ENCODE measurements around the gene MRPL40. TPM values are rescaled to one million over a fixed set of nuclear protein-coding genes. Genes with fewer than 3 reads are reported as not detected.

MRPL40 gene
- total RNA-seq, 1 experiment from 2014 or later = 40.1 TPM

- H4K20me1 ChIP-seq (ENCODE audit: insufficient read depth) = no peaks in the 10 kb centered on the region
- H3K36me3 ChIP-seq (ENCODE audit: control insufficient read depth in 1 of 2, insufficient read depth in 2 of 2, low read length in 2 of 2) = peaks cover 31 to 34% of the 10 kb centered on the region in 2 experiments; a peak in 3 of 4 replicates
- ChIA-PET CTCF (no interaction called here), POLR2A (no interaction called here), RAD21 (ENCODE audit: low non-redundant PET in 1 of 2, low total read pairs in 2 of 2, uncharacterized antibody in 2 of 2, unreplicated experiment in 2 of 2) (interaction anchor here in 1 of 2 experiments (0.7 kb wide), 1 partner anchor 9 kb away, joined by 3 read pairs; no protein-coding TSS in a partner anchor)
- H3K4me2 ChIP-seq (ENCODE audit: low read length) = no peak overlapping the region
- no peak overlapping the region for H2AFZ ChIP-seq (ENCODE audit: low read depth, low read length, poor library complexity, severe bottlenecking)
- H3K4me3 ChIP-seq (replicated peaks in 1 of 2; ENCODE audit: low read depth in 1 of 2, low read length in 2 of 2) = no peak overlapping the region
- H3K9me2 ChIP-seq (ENCODE audit: insufficient read depth) = no peaks in the 10 kb centered on the region
- no peak for TF ChIP-seq SRF (IDR thresholded peaks at IDR 0.05; ENCODE audit: low read depth)
- no peak for TF ChIP-seq POLR2A (IDR thresholded peaks at IDR 0.05; ENCODE audit: borderline replicate concordance, extremely low read depth, insufficient read depth, insufficient read length)
- TF ChIP-seq CBX3 (IDR thresholded peaks at IDR 0.05; ENCODE audit: low read depth) = no peak
- TF ChIP-seq EZH2 (IDR thresholded peaks at IDR 0.05) = no peak
- TF ChIP-seq SIN3A (IDR thresholded peaks at IDR 0.05; ENCODE audit: low read depth) = no peak
- TF ChIP-seq JUND (IDR thresholded peaks at IDR 0.05) = no peak
- TF ChIP-seq CEBPB (IDR thresholded peaks at IDR 0.05; ENCODE audit: low read depth) = no peak
- TF ChIP-seq RAD21 (IDR thresholded peaks at IDR 0.05; ENCODE audit: low read depth) = no peak
- TF ChIP-seq YY1 (IDR thresholded peaks at IDR 0.05; ENCODE audit: extremely low read depth, insufficient replicate concordance, low read depth, low read length) = no peak
- no peak for TF ChIP-seq REST (IDR thresholded peaks at IDR 0.05; ENCODE audit: low read depth)
- BruUV-seq (replicated peaks) = no TSS peak
- no peaks in the 10 kb centered on the region for H3K79me2 ChIP-seq (ENCODE audit: insufficient read depth, low read length)
- intact Hi-C loops (cut with micrococcal nuclease) = no loop called here
- H3K27me3 ChIP-seq (ENCODE audit: insufficient read depth, low read length) = no peaks in the 10 kb centered on the region
- DNase-seq (ENCODE audit: low read depth, low spot score) (no peak), ATAC-seq (no peak)
- no peak overlapping the region for H3K27ac ChIP-seq (ENCODE audit: low read depth, low read length)
- no peaks in the 10 kb centered on the region for H3K9me3 ChIP-seq (ENCODE audit: control insufficient read depth in 1 of 2, insufficient read depth in 1 of 2, low read depth in 1 of 2, low read length in 2 of 2)
- H3K9ac ChIP-seq (ENCODE audit: low read length) = no peak overlapping the region
- peaks cover 0 to 10% of the 10 kb centered on the region in 2 experiments; a peak in 2 of 4 replicates for H3K4me1 ChIP-seq (ENCODE audit: control insufficient read depth in 1 of 2, insufficient read depth in 2 of 2, low read length in 2 of 2)
Measured at GRCh38 chr22:19402642-19403191, 29.6 kb upstream of the MRPL40 start.
